Measurements from ENCODE around the gene GID8.

GID8 gene

DNA sequence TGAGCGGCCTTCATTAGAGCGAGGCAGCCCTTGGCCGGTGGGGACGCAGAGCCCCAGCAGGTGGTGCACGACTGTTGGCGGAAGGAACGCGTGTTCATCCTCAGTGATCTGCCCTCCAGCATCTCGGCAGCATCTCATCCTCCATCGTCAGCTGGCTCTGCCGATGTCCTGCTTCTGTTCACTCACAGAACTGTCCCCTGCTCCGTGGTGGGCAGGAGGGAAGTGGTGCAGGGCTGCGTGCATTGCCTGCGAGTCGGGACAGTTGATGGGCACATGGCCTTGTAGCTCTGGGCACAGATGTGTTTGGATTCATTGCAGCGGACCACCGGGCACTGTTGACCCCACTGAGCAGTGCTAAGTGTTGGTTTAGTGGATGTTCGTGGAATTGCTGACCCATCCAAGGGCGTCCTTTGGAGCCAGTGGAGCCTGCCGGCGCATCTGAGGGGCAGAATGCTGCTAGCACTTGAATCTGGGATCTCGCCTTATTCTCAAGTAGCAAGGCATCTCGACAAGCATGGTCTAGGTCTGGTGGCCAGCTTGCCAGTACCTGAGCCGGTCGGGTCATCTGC, 7.9 kb downstream of the GID8 start:
- DNase-seq: no peak

DNA sequence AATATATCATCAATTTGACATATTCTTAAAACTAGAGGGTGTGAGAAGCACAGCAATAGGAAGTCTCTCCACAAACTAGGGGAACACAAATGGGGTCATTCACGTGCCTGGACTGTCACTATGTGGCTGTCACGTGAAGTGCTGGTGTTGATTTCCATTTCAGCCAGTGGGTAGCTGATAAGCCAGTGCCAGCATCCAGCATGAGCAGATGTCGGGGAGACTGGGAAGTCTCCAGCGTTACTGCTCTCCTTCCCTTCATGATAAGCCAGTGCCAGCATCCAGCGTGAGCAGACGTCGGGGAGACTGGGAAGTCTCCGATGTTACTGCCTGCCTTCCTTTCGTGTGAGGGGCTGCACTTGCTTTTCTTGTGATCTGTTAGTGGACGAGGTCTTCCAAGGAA, 9.0 kb downstream of the GID8 start:
- DNase-seq: no peak

- no peak for DNase-seq
These were observed 9.8 kb downstream of the GID8 start for GRCh38 chr20:62947532-62948300.

- no peak for DNase-seq
These were observed 11.3 kb downstream of the GID8 start for GRCh38 chr20:62949153-62949821.

- no peak for DNase-seq
These were observed 12.0 kb downstream of the GID8 start for GRCh38 chr20:62949962-62950361.

GRCh38 chr20:62950741-62951140, 12.8 kb downstream of the GID8 start:
- DNase-seq: no peak

- no peak for DNase-seq
These were observed 13.4 kb downstream of the GID8 start for GRCh38 chr20:62951143-62951895.

DNA sequence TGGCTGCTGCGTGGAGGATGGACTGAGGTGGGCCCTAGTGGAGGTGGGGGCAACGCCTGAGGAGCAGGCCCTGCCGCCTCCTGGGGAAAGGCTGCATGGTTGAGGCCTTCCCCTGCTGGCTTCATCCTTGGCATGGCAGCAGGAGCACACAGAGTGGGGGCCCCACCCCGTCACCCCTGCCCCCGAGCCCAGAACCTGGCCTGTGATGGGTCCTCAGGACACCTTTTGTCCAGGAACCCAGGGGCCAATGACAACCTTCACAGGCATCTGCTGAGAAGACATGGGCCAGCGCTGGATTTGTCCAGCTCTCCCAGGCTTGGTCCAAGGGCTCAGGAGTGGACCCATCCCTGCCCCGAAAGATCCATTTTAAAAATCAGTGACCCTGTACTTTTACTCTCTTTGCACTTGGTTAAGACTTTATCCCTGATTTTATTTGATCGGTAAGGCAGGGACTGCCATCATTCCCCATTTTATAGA, 14.0 kb downstream of the GID8 start:
- DNase-seq: no peak

DNA sequence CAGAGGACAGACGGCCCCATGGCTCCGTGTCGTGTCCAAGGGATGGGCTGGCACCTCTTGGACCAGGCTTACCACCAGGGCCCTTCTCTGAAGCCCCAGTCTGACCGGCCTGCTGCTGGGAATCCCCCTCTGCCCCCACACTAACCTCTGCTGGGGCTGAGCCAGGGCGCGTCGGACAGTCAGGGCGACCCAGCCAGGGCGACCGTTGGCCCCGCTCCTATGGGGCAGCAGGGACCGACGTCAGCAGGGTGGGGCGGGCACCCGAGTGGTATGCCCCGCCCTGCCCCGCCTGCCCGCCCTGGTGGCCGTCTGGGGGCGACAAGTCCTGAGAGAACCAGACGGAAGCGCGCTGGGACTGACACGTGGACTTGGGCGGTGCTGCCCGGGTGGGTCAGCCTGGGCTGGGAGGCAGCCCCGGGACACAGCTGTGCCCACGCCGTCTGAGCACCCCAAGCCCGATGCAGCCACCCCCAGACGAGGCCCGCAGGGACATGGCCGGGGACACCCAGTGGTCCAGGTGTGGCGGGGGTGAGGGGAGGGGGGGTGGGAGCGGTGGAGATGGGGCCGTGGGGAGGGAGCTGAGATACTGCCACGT, 14.5 kb downstream of the GID8 start, which contains the start of gene SLC17A9:
SLC17A9 (plus strand) TSS at position 337 of the 595 bp plus-strand sequence; CDS start at position 459, 122 bp downstream.
- DNase-seq: no peak

DNA sequence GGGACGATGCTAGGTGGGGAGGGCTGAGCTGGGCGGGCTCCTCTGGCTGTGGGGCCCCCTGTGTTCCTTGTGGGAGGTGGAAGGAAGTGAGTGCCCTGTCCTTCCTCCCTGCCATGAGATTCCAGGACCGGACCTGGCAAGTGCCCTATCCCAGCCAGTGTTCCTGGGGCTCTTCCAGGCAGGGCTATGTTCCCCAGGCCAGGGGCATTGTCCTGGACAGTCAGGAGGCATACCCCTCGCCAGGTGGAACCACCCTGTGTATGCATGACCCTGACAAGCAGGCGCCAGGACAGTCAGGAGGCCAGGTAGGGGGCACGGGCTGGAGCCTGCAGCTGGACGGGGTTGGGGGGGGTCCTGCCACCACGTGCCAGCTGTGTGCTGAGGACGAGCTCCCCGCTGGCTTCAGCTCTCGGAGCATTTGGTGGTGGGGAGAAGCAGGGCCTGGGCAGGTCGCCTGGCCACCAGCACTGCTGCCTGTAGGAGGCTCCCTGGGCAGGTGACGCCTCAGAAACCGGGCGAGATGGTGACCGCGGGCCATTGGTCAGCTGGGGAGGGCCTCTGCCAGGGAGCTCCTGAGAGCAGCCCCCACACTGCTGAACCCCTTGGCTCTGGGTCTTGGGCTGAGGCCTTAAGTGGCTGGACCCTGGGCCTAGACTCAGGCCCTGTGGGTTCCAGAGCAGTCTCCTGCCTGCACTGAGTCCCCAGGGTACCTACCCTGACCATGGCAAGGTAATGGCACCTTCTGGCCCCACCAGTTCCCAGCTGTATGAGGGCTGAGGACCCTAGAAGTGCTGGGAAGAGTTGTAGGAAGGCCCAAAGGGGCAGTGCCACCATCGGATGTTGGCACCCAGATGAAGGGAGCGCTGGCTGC, 15.3 kb downstream of the GID8 start:
- DNase-seq: no peak

GRCh38 chr20:62953839-62954703, 16.1 kb downstream of the GID8 start:
- DNase-seq: no peak

GRCh38 chr20:62955519-62956386, 17.8 kb downstream of the GID8 start:
- DNase-seq: no peak

DNA sequence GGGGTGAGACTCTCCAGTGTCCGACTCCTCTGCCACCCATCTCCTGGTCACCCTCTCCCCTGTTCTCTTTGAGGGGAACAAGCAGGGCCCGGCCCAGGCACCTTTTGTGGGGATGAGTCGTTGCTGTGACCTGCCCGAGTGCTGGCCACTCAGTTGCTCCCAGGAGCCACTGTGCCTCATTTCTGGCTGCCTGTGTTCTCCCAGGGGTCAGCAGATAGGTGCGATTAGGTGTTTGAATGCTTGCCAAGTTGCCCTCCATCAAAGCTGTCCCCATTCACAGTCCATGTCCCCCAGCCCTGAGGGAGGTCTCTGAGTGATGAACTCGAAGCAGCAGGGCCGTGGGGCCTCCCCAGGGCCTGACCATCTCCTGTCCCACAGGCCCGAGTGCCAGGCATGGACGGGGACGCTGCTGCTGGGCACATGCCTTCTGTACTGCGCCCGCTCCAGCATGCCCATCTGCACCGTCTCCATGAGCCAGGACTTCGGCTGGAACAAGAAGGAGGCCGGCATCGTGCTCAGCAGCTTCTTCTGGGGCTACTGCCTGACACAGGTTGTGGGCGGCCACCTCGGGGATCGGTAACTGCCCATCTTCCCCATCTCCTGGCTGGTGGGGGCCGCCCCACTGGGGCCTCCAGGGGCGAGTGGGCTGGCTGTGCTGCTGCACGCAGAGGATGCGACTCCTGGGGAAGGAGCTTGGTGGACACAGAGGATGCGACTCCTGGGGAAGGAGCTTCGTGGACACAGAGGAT, 18.6 kb downstream of the GID8 start:
- no peak for DNase-seq

- DNase-seq: no peak
These were observed 19.5 kb downstream of the GID8 start for GRCh38 chr20:62957136-62958117.

DNA sequence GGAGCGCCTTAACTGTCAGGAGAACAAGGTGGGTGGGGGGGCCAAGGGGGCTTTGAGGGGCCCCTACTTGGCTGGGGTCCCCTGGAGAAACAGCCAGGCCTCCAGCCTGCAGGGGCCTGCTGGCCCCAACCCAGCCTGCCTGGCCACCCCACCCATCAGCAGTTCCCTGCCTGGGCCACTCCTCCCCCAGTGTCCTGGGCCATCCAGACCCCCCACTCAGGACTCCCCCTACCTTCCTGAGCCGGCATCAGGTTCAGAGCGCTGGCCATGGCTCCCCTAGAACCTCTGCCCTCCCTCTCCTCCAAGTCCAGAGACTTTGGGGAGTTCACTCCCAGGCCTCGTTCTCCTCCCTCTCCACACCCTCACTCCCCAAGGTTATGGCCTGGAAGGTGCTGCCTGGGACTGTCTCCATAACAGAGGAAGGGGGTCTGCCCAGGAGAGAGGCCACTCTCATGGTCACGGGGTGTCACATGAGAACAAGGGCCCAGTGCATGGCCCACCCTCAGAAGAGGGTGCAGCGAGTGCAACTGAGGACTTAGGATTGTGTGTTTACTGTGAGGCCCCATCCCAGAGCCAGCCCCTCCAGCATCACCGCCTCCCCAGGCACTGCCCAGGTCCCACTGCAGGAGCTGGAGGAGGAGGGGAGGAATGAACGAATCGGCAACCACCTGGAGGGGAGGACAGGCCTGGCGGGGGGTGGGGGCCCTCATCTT, 20.6 kb downstream of the GID8 start:
- no peak for DNase-seq

GRCh38 chr20:62959101-62959971, 21.4 kb downstream of the GID8 start:
- DNase-seq: no peak

Data from NCI-H2081 treated with DMSO at 0.1 percent for 48 hours (cell line).